IMR-90 (cell line): ENCODE results near the gene CLCN6. TPM values are rescaled to one million over a fixed set of nuclear protein-coding genes. Genes with fewer than 3 reads are reported as not detected.

ENCODE experiments used
- ATAC-seq: fragments of 200-7000 bp; cut with Tn5 transposase; 2 replicates; pipeline ENCODE4 v1.9.1; 2020; ENCODE audit warnings: low read depth, mild to moderate bottlenecking, moderate library complexity
- BruUV-seq: library from RNA; stranded (reverse); fragments of 400-500 nt; replicated peaks from 2 replicates; lab custom pipeline; 2021; lab: Mats Ljungman, UMichigan
- CTCF ChIA-PET: fragments of 300-600 bp; formaldehyde crosslinking; extraction: SDS; loops from one replicate; lab custom pipeline; 2021; ENCODE audit warnings: antibody characterized with exemption; lab: Yijun Ruan, JAX
- POLR2A ChIA-PET: fragments of 300-600 bp; sonication (Branson Sonifier 250); formaldehyde crosslinking; loops from one replicate; lab custom pipeline; 2022; ENCODE audit warnings: antibody characterized with exemption; ENCODE audit not compliant: unreplicated experiment; lab: Charles Lee
- DNase-seq: peaks from one replicate; pipeline ENCODE4 v3.0.0; 2013
- H2AFZ ChIP-seq: replicated peaks from 2 replicates; pipeline ENCODE3; 2013; ENCODE audit warnings: low read length, mild to moderate bottlenecking; ENCODE audit not compliant: poor library complexity
- H2AK5ac ChIP-seq: 2 replicates; pipeline ENCODE4 v1.6.1; 2013; ENCODE audit warnings: low read depth, low read length, inconsistent platforms
- H2AK9ac ChIP-seq: replicated peaks from 2 replicates; pipeline ENCODE3; 2013; ENCODE audit warnings: mild to moderate bottlenecking, low read depth, low read length, moderate library complexity; ENCODE audit not compliant: poor library complexity
- H2BK120ac ChIP-seq: 2 replicates; pipeline ENCODE4 v1.6.1; 2013; ENCODE audit warnings: low read depth, low read length, inconsistent platforms
- H2BK15ac ChIP-seq: 3 replicates; pipeline ENCODE4 v1.6.1; 2013; ENCODE audit warnings: low read depth, low read length, inconsistent platforms
- H2BK20ac ChIP-seq: 2 replicates; pipeline ENCODE4 v1.6.1; 2013; ENCODE audit warnings: low read depth, mild to moderate bottlenecking, inconsistent platforms, low read length, moderate library complexity
- H2BK5ac ChIP-seq: 2 replicates; pipeline ENCODE4 v1.6.1; 2013; ENCODE audit warnings: mild to moderate bottlenecking, low read depth, low read length, inconsistent platforms; ENCODE audit not compliant: poor library complexity, severe bottlenecking
- H3K14ac ChIP-seq: replicated peaks from 2 replicates; pipeline ENCODE4 v1.6.1; 2013; ENCODE audit warnings: low read depth, low read length, inconsistent platforms
- H3K18ac ChIP-seq: 2 replicates; pipeline ENCODE4 v1.6.1; 2013; ENCODE audit warnings: low read depth, low read length, control low read depth
- H3K23ac ChIP-seq: 2 replicates; pipeline ENCODE4 v1.6.1; 2013; ENCODE audit warnings: low read depth, low read length, inconsistent platforms
- H3K27ac ChIP-seq: 2 replicates; pipeline ENCODE4 v1.5.1; 2013; ENCODE audit warnings: mild to moderate bottlenecking, control low read depth, low read length; ENCODE audit not compliant: insufficient read depth
- H3K27me3 ChIP-seq: 2 replicates; pipeline ENCODE4 v1.6.1; 2013; ENCODE audit warnings: low read length; ENCODE audit not compliant: control insufficient read depth, insufficient read depth
- H3K36me3 ChIP-seq: 2 replicates; pipeline ENCODE4 v1.6.1; 2013; ENCODE audit warnings: low read length, mixed read lengths; ENCODE audit not compliant: control insufficient read depth, insufficient read depth
- H3K4ac ChIP-seq: 2 replicates; pipeline ENCODE4 v1.6.1; 2013; ENCODE audit warnings: low read depth, low read length, inconsistent platforms
- H3K4me1 ChIP-seq: 2 replicates; pipeline ENCODE4 v1.6.1; 2013; ENCODE audit warnings: low read length, mixed read lengths; ENCODE audit not compliant: control insufficient read depth, insufficient read depth
- H3K4me2 ChIP-seq: 2 replicates; pipeline ENCODE4 v1.6.1; 2013; ENCODE audit warnings: low read depth, mild to moderate bottlenecking, control low read depth, low read length, moderate library complexity
- H3K4me3 ChIP-seq: 2 replicates; pipeline ENCODE4 v1.5.1; 2013; ENCODE audit warnings: low read depth, mild to moderate bottlenecking, control low read depth, low read length, moderate library complexity; ENCODE audit not compliant: insufficient read depth
- H3K56ac ChIP-seq: 2 replicates; pipeline ENCODE4 v1.6.1; 2013; ENCODE audit warnings: low read length, inconsistent platforms; ENCODE audit not compliant: insufficient read depth; ENCODE audit errors: extremely low read depth
- H3K79me1 ChIP-seq, 2 experiments: 2 replicates each; pipeline ENCODE4 v1.6.1; 2013; ENCODE audit warnings: low read length in 2 of 2, inconsistent platforms in 1 of 2, low read depth in 1 of 2
- H3K9ac ChIP-seq: 2 replicates; pipeline ENCODE4 v1.6.1; 2013; ENCODE audit warnings: low read depth, low read length, control low read depth
- H3K9me1 ChIP-seq: 2 replicates; pipeline ENCODE4 v1.6.1; 2013; ENCODE audit warnings: low read length, inconsistent platforms; ENCODE audit not compliant: insufficient read depth
- H3K9me3 ChIP-seq: 2 replicates; pipeline ENCODE4 v1.6.1; 2013; ENCODE audit warnings: low read length; ENCODE audit not compliant: control insufficient read depth, insufficient read depth
- H4K20me1 ChIP-seq: 2 replicates; pipeline ENCODE4 v1.6.1; 2013; ENCODE audit warnings: low read length, inconsistent platforms; ENCODE audit not compliant: insufficient read depth
- H4K5ac ChIP-seq: 2 replicates; pipeline ENCODE4 v1.6.1; 2013; ENCODE audit warnings: mild to moderate bottlenecking, low read depth, low read length, control low read depth
- H4K8ac ChIP-seq, 2 experiments: 2 replicates each; pipeline ENCODE4 v1.6.1; 2013; ENCODE audit warnings: low read depth in 2 of 2, low read length in 2 of 2, control low read depth in 1 of 2, inconsistent platforms in 1 of 2
- H4K91ac ChIP-seq: 2 replicates; pipeline ENCODE4 v1.6.1; 2013; ENCODE audit warnings: low read depth, low read length, inconsistent platforms; ENCODE audit not compliant: insufficient read depth
- CEBPB ChIP-seq: IDR thresholded peaks from 2 replicates; pipeline ENCODE4 v1.6.1; 2012; ENCODE audit warnings: low read depth, low read length, improper control_type of control experiment
- CHD1 ChIP-seq: IDR thresholded peaks from 2 replicates; pipeline ENCODE4 v1.6.1; 2012; ENCODE audit warnings: low read depth, low read length, improper control_type of control experiment
- FOS ChIP-seq: fragments of 150-350 bp; IDR thresholded peaks from 2 replicates; pipeline ENCODE4 v1.6.1; 2016; ENCODE audit warnings: low read depth, low read length
- MAZ ChIP-seq: IDR thresholded peaks from 2 replicates; pipeline ENCODE4 v1.6.1; 2012; ENCODE audit warnings: low read depth, mild to moderate bottlenecking, low read length, improper control_type of control experiment, moderate library complexity, borderline replicate concordance
- MXI1 ChIP-seq: IDR thresholded peaks from 2 replicates; pipeline ENCODE4 v1.6.1; 2012; ENCODE audit warnings: low read depth, mild to moderate bottlenecking, low read length, moderate library complexity, borderline replicate concordance
- NFE2L2 ChIP-seq: fragments of 150-350 bp; IDR thresholded peaks from 2 replicates; pipeline ENCODE4 v1.6.1; 2016; ENCODE audit warnings: low read depth, mild to moderate bottlenecking, low read length
- POLR2A ChIP-seq: IDR thresholded peaks from 2 replicates; pipeline ENCODE4 v1.6.1; 2012; ENCODE audit warnings: mild to moderate bottlenecking, low read depth, low read length
- RAD21 ChIP-seq: IDR thresholded peaks from 2 replicates; pipeline ENCODE4 v1.6.1; 2012; ENCODE audit warnings: low read length, improper control_type of control experiment
- RCOR1 ChIP-seq: IDR thresholded peaks from 2 replicates; pipeline ENCODE4 v1.6.1; 2012; ENCODE audit warnings: mild to moderate bottlenecking, low read length, improper control_type of control experiment; ENCODE audit not compliant: insufficient replicate concordance
- USF2 ChIP-seq: fragments of 150-350 bp; IDR thresholded peaks from 2 replicates; pipeline ENCODE4 v1.6.1; 2017; ENCODE audit warnings: mild to moderate bottlenecking, antibody characterized with exemption, low read length, low read depth
- WGBS, 2 experiments: methylation state at CpG; one replicate each; pipeline versions ENCODE4 v1.1.5 to v1.1.7; 2013; ENCODE audit warnings: missing lambda C conversion rate in 2 of 2; ENCODE audit not compliant: insufficient read length in 1 of 2; ENCODE audit errors: extremely low coverage in 2 of 2; 5-methylcytosine and 5-hydroxymethylcytosine counted together
- dilution Hi-C: fragments of 300-500 bp; cut with HindIII; formaldehyde crosslinking; loops from one replicate; pipeline ENCODE4 v1.14.3; 2018; ENCODE audit warnings: low sequenced_read_pairs; ENCODE audit not compliant: unreplicated experiment
- in situ Hi-C: fragments of 300-500 bp; cut with MboI; formaldehyde crosslinking; loops from 3 replicates; pipeline ENCODE4 v1.14.3; 2019; ENCODE audit warnings: low sequenced_read_pairs, inconsistent platforms, mixed read lengths
- intact Hi-C: fragments of 100-400 bp; cut with micrococcal nuclease; formaldehyde crosslinking; loops from 2 replicates; pipeline ENCODE4 v1.10.0; 2022
- polyA plus RNA-seq, 3 experiments: library from polyadenylated mRNA; depleted of rRNA; stranded (reverse); fragments of >200 nt; gene quantifications; 2 replicates each; pipeline ENCODE4 v1.2.3, GENCODE V29; 2012; ENCODE audit warnings: low replicate concordance in 1 of 3
- total RNA-seq: library from RNA; depleted of rRNA; stranded (reverse); fragments of >200 nt; gene quantifications from 2 replicates; pipeline ENCODE4 v1.2.3, GENCODE V29; 2012

The CLCN6 gene
- total and polyA plus RNA-seq, 2 of the 4 experiments (the other 2 are of a cell fraction), result 4.1 to 10.6 TPM

- no peak overlapping the region for H3K4me2 ChIP-seq
- no peak overlapping the region for H3K9ac ChIP-seq
- H2BK120ac ChIP-seq, result no peak overlapping the region
- H3K27ac ChIP-seq, result no peak overlapping the region
- peaks cover 1% of the 10 kb centered on the region; the same call in 1 of the 2 replicates for H3K4me1 ChIP-seq
- peaks cover 42% of the 10 kb centered on the region for H3K27me3 ChIP-seq
- ATAC-seq, result no peak
- no peaks in the 10 kb centered on the region for H3K9me3 ChIP-seq
- H4K8ac ChIP-seq, result no peak overlapping the region
- in situ Hi-C loops, result no loop called here
- POLR2A ChIA-PET, result no interaction called here
- no TSS peak for BruUV-seq
- H2BK15ac ChIP-seq, result no peak overlapping the region
- H3K79me1 ChIP-seq, result no peaks in the 10 kb centered on the region
- H4K91ac ChIP-seq, result no peak overlapping the region
- no peak overlapping the region for H2AFZ ChIP-seq
- H3K9me1 ChIP-seq, result no peaks in the 10 kb centered on the region
- H2AK5ac ChIP-seq, result no peak overlapping the region
- H3K23ac ChIP-seq, result no peak overlapping the region
- H4K20me1 ChIP-seq, result no peaks in the 10 kb centered on the region
- H2BK20ac ChIP-seq, result no peak overlapping the region
- H2AK9ac ChIP-seq, result no peak overlapping the region
- no peak overlapping the region for H3K4ac ChIP-seq
- H3K18ac ChIP-seq, result no peak overlapping the region
- CTCF ChIA-PET, result no interaction called here
- H3K56ac ChIP-seq, result no peak overlapping the region
- no peaks in the 10 kb centered on the region for H3K36me3 ChIP-seq
- DNase-seq, result no peak
- H3K4me3 ChIP-seq, result no peak overlapping the region
- H3K14ac ChIP-seq, result no peak overlapping the region
- H2BK5ac ChIP-seq, result no peak overlapping the region
- dilution Hi-C loops, result no loop called here
- no peak overlapping the region for H4K5ac ChIP-seq
- intact Hi-C loops, result no loop called here
- 82% methylated on average over 3 of the region's 3 CpGs; no CpG with 5 or more reads in 1 of the 2 experiments for WGBS, 2 experiments
- TF ChIP-seq MXI1 (no peak), CHD1 (no peak), NFE2L2 (no peak), POLR2A (no peak), USF2 (no peak), RAD21 (no peak), RCOR1 (no peak), FOS (no peak), MAZ (no peak), CEBPB (no peak)
Measured at GRCh38 chr1:11764115-11764514, 41.9 kb upstream of the CLCN6 start.
